22Rv1 (cell line): ENCODE results near the gene TLE2.
A peak's percentile ranks its signal among the peaks of the same experiment; 100 is the strongest.

ENCODE experiments used
- H3K27ac ChIP-seq: fragments of 450-650 bp; 2 replicates; pipeline ENCODE4 v1.5.1; 2017
- ZFX ChIP-seq: fragments of 450-650 bp; IDR thresholded peaks from 2 replicates; pipeline ENCODE4 v1.6.1; 2017; ENCODE audit warnings: antibody characterized with exemption, borderline replicate concordance
- TF ChIP-seq, protein P1 (sequence below): fragments of 450-650 bp; IDR thresholded peaks from 2 replicates; pipeline ENCODE4 v1.5.1; 2017; ENCODE audit warnings: mild to moderate bottlenecking

TLE2 gene

GRCh38 chr19:2960120-2960519 lies 69.0 kb downstream of the TLE2 start:
- H3K27ac ChIP-seq, result no peak overlapping the region
- TF ChIP-seq, protein P1, sequence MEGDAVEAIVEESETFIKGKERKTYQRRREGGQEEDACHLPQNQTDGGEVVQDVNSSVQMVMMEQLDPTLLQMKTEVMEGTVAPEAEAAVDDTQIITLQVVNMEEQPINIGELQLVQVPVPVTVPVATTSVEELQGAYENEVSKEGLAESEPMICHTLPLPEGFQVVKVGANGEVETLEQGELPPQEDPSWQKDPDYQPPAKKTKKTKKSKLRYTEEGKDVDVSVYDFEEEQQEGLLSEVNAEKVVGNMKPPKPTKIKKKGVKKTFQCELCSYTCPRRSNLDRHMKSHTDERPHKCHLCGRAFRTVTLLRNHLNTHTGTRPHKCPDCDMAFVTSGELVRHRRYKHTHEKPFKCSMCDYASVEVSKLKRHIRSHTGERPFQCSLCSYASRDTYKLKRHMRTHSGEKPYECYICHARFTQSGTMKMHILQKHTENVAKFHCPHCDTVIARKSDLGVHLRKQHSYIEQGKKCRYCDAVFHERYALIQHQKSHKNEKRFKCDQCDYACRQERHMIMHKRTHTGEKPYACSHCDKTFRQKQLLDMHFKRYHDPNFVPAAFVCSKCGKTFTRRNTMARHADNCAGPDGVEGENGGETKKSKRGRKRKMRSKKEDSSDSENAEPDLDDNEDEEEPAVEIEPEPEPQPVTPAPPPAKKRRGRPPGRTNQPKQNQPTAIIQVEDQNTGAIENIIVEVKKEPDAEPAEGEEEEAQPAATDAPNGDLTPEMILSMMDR, result no peak
- no peak for TF ChIP-seq ZFX

GRCh38 chr19:2957160-2957559 lies 71.9 kb downstream of the TLE2 start:
- no peak overlapping the region for H3K27ac ChIP-seq
- TF ChIP-seq ZFX, result no peak
- TF ChIP-seq, protein P1, result no peak

DNA sequence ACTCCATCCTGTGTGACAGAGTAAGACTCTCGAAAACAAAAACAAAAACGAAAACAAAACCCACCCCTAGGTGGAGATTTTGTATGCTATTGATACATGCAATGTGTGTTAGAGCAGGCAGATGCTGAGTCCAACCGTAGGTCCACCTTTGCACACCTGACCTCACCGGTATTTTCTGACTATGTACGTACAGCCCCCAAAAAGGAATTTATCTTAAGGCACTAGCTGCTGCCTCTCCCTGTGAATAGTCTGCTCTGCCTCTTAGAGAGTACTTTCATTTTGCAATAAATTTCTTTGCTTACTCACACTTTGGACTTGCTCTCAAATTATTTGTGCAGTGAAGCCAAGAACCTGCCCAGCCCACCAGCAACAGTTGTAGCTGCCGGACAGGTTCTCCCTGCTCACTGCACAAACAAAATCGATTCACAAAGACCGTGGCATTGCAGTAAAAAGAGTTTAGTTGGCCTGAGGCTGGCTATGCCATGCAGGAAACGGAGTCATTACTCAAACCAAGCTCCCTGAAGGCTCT lies 76.1 kb downstream of the TLE2 start:
- H3K27ac ChIP-seq, result peak overlapping the region; percentile 100
- no peak for TF ChIP-seq ZFX
- TF ChIP-seq, protein P1, result peak; percentile 58

DNA sequence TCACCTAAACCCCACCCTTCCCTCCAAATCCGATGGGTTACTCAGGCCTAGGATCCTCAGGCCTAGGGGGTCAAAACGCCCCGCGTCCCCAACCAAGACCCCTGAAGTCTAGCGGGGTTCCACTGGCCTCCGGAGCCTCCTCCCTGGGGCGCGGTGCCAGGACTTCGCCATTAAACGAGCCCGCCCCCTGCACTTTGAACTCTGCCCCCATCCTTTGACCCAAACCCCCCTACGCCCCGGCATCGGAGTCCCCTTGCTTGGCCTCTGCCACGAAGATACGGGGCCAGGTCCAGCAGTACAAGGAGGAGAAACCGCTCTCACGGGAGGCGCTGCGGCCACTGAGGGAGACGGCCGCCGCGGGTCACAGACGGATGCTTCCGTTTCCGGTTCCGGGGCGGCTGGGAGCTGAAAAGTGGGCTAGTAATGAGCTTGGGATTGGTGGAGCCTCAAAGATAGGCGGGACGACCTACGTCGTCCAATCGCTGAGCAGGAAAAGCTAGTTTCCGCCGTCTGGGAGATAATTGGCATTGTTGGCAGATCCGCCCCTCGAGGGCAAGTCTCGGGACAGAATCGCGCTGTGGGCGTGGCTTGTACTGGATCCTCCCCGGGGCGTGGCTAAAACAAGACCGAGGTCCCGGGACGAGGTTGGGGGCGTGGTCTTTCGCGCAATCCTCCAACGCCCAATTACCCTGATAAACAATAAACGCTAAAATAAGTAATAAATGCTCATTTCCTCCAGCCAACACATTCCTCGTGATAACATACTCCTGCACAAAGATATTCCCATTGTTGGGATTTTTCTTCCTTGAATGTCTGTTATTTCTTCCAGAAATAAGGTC lies 78.6 kb downstream of the TLE2 start:
- peak overlapping the region; percentile 100 for H3K27ac ChIP-seq
- TF ChIP-seq, protein P1, result no peak

DNA sequence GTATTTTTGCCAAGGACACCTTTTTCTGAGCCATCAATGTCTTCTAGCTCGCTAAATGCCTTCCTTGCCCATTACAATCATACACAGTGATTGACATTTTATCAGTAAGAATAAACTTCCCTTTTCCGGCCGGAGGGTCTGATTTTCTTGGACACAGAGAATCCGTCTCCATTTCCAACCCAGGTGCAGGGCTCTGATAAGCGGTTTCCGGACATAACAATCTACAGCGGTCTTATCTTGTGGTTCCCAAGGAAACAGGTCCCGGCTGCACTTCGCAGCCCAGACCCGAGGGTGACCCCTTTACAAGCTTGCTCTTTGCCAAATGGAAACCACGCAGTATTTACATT lies 79.2 kb downstream of the TLE2 start:
- H3K27ac ChIP-seq, result peak overlapping the region; percentile 100
- TF ChIP-seq, protein P1, result no peak
- TF ChIP-seq ZFX, result no peak
